PC-3 (cell line): Measurements from ENCODE around the gene METTL8. TPM values are rescaled to one million over a fixed set of nuclear protein-coding genes. Genes with fewer than 3 reads are reported as not detected.

Experiments
- ATAC-seq: fragments of 200-7000 bp; cut with Tn5 transposase; 2 replicates; pipeline ENCODE4 v1.9.1; 2020; ENCODE audit warnings: mild to moderate bottlenecking, moderate library complexity
- BruUV-seq: library from RNA; stranded (reverse); fragments of 400-500 nt; replicated peaks from 2 replicates; lab custom pipeline; 2021; lab: Mats Ljungman, UMichigan
- CTCF ChIA-PET: fragments of 300-600 bp; sonication (Branson Sonifier 250); formaldehyde crosslinking; loops from one replicate; lab custom pipeline; 2022; ENCODE audit warnings: antibody characterized with exemption; lab: Charles Lee
- POLR2A ChIA-PET: fragments of 300-600 bp; sonication (Branson Sonifier 250); formaldehyde crosslinking; loops from one replicate; lab custom pipeline; 2022; ENCODE audit warnings: antibody characterized with exemption; ENCODE audit not compliant: unreplicated experiment; lab: Charles Lee
- DNase-seq: peaks from one replicate; pipeline ENCODE4 v3.0.0-alpha.2; 2015
- H2AFZ ChIP-seq: fragments of 300-600 bp; sonication (generic); 2 replicates; pipeline ENCODE4 v1.6.0; 2016; ENCODE audit warnings: antibody characterized with exemption, low read length
- H3F3A ChIP-seq: fragments of 300-600 bp; sonication (generic); one replicate; pipeline ENCODE4 v1.6.0; 2017; ENCODE audit warnings: antibody characterized with exemption, low read length, control low read depth, mild to moderate bottlenecking; ENCODE audit not compliant: unreplicated experiment
- H3K27ac ChIP-seq: fragments of 300-600 bp; sonication (generic); 2 replicates; pipeline ENCODE4 v1.5.1; 2016; ENCODE audit warnings: mild to moderate bottlenecking, low read length
- H3K27me3 ChIP-seq: fragments of 300-600 bp; sonication (generic); 2 replicates; pipeline ENCODE4 v1.6.1; 2016; ENCODE audit warnings: low read length, mixed read lengths
- H3K36me3 ChIP-seq: fragments of 300-600 bp; sonication (generic); 2 replicates; pipeline ENCODE4 v1.6.1; 2016; ENCODE audit warnings: low read depth, mixed run types, low read length, mixed read lengths
- H3K4me1 ChIP-seq: fragments of 300-600 bp; sonication (generic); 2 replicates; pipeline ENCODE4 v1.5.1; 2016; ENCODE audit warnings: low read length; ENCODE audit not compliant: insufficient read depth
- H3K4me2 ChIP-seq: fragments of 300-600 bp; sonication (generic); 2 replicates; pipeline ENCODE4 v1.6.0; 2016; ENCODE audit warnings: low read length
- H3K4me3 ChIP-seq: fragments of 300-600 bp; sonication (generic); 2 replicates; pipeline ENCODE4 v1.5.1; 2016; ENCODE audit warnings: mild to moderate bottlenecking, low read length, mixed read lengths
- H3K79me2 ChIP-seq: fragments of 300-600 bp; sonication (generic); 2 replicates; pipeline ENCODE4 v1.6.1; 2017; ENCODE audit warnings: low read length, mixed read lengths
- H3K9ac ChIP-seq: fragments of 300-600 bp; sonication (generic); 2 replicates; pipeline ENCODE4 v1.6.0; 2016; ENCODE audit warnings: mild to moderate bottlenecking, low read length
- H3K9me2 ChIP-seq: fragments of 300-600 bp; sonication (generic); replicated peaks from 2 replicates; pipeline ENCODE4 v1.6.1; 2016; ENCODE audit warnings: mixed run types, low read length, mixed read lengths
- H3K9me3 ChIP-seq: fragments of 300-600 bp; sonication (generic); 2 replicates; pipeline ENCODE4 v1.6.1; 2016; ENCODE audit warnings: low read length, mixed read lengths
- H4K20me1 ChIP-seq: fragments of 300-600 bp; sonication (generic); 2 replicates; pipeline ENCODE4 v1.6.1; 2016; ENCODE audit warnings: low read length, mixed read lengths
- EZH2 ChIP-seq: fragments of 300-600 bp; sonication (generic); IDR thresholded peaks from one replicate; pipeline ENCODE4 v1.6.1; 2017; ENCODE audit warnings: antibody characterized with exemption, mild to moderate bottlenecking, low read length; ENCODE audit not compliant: unreplicated experiment
- EZH2phosphoT487 ChIP-seq: fragments of 300-600 bp; sonication (generic); IDR thresholded peaks from 2 replicates; pipeline ENCODE4 v1.6.1; 2018; ENCODE audit warnings: mild to moderate bottlenecking, antibody characterized with exemption, low read length, borderline replicate concordance
- intact Hi-C: fragments of 100-400 bp; cut with micrococcal nuclease; formaldehyde crosslinking; loops from 2 replicates; pipeline ENCODE4 v1.9.0; 2023
- total RNA-seq: library from RNA; depleted of rRNA; stranded (reverse); fragments of >200 nt; gene quantifications from 2 replicates; pipeline ENCODE4 v1.2.3, GENCODE V29; 2014
- TF ChIP-seq, protein P1 (sequence below): fragments of 300-600 bp; sonication (generic); conservative IDR thresholded peaks from 2 replicates; pipeline ENCODE4 v1.5.1; 2017; ENCODE audit warnings: antibody characterized with exemption, low read depth, mild to moderate bottlenecking, low read length

The METTL8 gene
- total RNA-seq, 1 experiment from 2014 or later: 10.8 TPM

DNA sequence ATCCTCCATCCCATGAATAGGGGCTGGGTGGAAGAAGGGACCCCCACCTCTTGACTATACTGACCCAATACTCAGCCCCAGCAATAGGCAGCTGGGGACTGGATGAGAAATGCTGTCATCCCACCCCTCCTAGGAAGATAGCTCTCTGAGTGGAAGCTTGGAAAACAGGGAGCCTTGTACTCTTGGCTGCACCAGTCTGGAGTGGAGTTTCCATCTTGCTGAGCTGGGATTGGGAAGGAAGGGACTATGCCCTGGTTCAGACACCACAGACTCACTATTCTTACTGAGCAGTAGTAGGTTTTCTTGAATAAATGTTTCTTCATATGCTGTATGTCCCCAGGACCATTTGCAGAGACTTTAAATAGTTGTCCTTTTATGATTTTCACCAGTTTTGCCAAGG, 7.7 kb upstream of the METTL8 start:
- no TSS peak for BruUV-seq
- POLR2A ChIA-PET: no interaction called here

DNA sequence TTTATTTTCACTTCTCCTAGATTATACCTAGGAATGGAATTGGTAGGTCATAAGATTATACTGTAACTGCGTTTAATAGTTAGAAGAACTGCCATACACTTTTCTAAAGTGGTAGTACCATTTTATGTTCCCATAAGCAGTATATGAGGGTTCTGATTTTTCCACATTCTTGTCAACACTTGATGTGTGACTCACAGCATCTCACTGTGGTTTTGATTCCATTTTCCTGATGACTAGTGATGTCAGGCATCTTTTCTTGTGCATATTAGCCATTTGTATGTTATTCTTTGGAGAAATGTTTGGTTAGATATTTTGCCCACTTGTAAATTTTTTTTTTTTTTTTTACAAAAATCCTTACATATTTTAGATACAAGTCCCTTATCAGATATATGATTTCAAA, 2.5 kb upstream of the METTL8 start:
- peaks cover 25% of the 10 kb centered on the region for H3K36me3 ChIP-seq
- intact Hi-C loops: no loop called here
- no peak overlapping the region for H3K27ac ChIP-seq
- H3K9me3 ChIP-seq: peaks cover 6% of the 10 kb centered on the region
- no peaks in the 10 kb centered on the region for H3F3A ChIP-seq
- no peak for TF ChIP-seq EZH2
- no peak for TF ChIP-seq EZH2phosphoT487
- TF ChIP-seq, protein P1, sequence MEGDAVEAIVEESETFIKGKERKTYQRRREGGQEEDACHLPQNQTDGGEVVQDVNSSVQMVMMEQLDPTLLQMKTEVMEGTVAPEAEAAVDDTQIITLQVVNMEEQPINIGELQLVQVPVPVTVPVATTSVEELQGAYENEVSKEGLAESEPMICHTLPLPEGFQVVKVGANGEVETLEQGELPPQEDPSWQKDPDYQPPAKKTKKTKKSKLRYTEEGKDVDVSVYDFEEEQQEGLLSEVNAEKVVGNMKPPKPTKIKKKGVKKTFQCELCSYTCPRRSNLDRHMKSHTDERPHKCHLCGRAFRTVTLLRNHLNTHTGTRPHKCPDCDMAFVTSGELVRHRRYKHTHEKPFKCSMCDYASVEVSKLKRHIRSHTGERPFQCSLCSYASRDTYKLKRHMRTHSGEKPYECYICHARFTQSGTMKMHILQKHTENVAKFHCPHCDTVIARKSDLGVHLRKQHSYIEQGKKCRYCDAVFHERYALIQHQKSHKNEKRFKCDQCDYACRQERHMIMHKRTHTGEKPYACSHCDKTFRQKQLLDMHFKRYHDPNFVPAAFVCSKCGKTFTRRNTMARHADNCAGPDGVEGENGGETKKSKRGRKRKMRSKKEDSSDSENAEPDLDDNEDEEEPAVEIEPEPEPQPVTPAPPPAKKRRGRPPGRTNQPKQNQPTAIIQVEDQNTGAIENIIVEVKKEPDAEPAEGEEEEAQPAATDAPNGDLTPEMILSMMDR: no peak
- no peaks in the 10 kb centered on the region for H3K27me3 ChIP-seq
- H3K79me2 ChIP-seq: peaks cover 58% of the 10 kb centered on the region
- DNase-seq (peak; percentile 83), ATAC-seq (no peak)
- H3K9ac ChIP-seq: no peak overlapping the region
- H3K4me3 ChIP-seq: no peak overlapping the region; the same call in 1 of the 2 replicates
- peaks cover 19% of the 10 kb centered on the region for H3K4me1 ChIP-seq
- no peak overlapping the region for H3K4me2 ChIP-seq
- H4K20me1 ChIP-seq: no peaks in the 10 kb centered on the region
- POLR2A ChIA-PET: no interaction called here
- no peaks in the 10 kb centered on the region for H3K9me2 ChIP-seq
- no TSS peak for BruUV-seq
- CTCF ChIA-PET: no interaction called here
- no peak overlapping the region for H2AFZ ChIP-seq

More for the DNA sequence above, 7.7 kb upstream of the METTL8 start:
- Histone ChIP-seq H3K27ac (no peak overlapping the region), H3K4me2 (no peak overlapping the region), H3K9me3 (no peaks in the 10 kb centered on the region), H3K9ac (no peak overlapping the region), H3K79me2 (peaks cover 21% of the 10 kb centered on the region), H3F3A (no peaks in the 10 kb centered on the region), H3K4me1 (no peaks in the 10 kb centered on the region), H3K27me3 (no peaks in the 10 kb centered on the region), H3K9me2 (no peaks in the 10 kb centered on the region), H2AFZ (no peak overlapping the region), H4K20me1 (no peaks in the 10 kb centered on the region), H3K36me3 (peaks cover 16% of the 10 kb centered on the region), H3K4me3 (no peak overlapping the region)
- TF ChIP-seq EZH2: no peak
- TF ChIP-seq, protein P1: no peak
- intact Hi-C loops: no loop called here
- CTCF ChIA-PET: interaction anchor here (0.6 kb wide), 1 partner anchor 378 kb away, joined by 3 read pairs; no protein-coding TSS in a partner anchor
- ATAC-seq: no peak
- DNase-seq: no peak
